B cell (primary cell): ENCODE data around the gene PSRC1. TPM values are rescaled to one million over a fixed set of nuclear protein-coding genes. Genes with fewer than 3 reads are reported as not detected.

Source experiments
- ATAC-seq: fragments of 200-7000 bp; cut with Tn5 transposase; one replicate; pipeline ENCODE4 v1.10.0; 2021; ENCODE audit warnings: low read depth, mild to moderate bottlenecking, moderate number of reproducible peaks, moderate library complexity
- CTCF ChIA-PET: fragments of 350-600 bp; sonication (Branson Sonifier 250); formaldehyde crosslinking; loops from one replicate; lab custom pipeline; 2021; ENCODE audit warnings: antibody characterized with exemption, inconsistent platforms; lab: Charles Lee
- POLR2A ChIA-PET: fragments of 350-600 bp; sonication (Branson Sonifier 250); formaldehyde crosslinking; loops from one replicate; lab custom pipeline; 2021; ENCODE audit warnings: antibody characterized with exemption; lab: Charles Lee
- DNase-seq: peaks from one replicate; pipeline ENCODE4 v3.0.0; 2013
- H2AFZ ChIP-seq: 2 replicates; pipeline ENCODE4 v1.6.1; 2012; ENCODE audit warnings: mild to moderate bottlenecking, low read depth, low read length; ENCODE audit not compliant: insufficient read depth, poor library complexity, severe bottlenecking
- H3K27ac ChIP-seq, 2 donors: 1 replicate in 1 of 2; 2 replicates in 1 of 2; pipeline ENCODE4 v1.5.1; 2012 to 2013; ENCODE audit warnings: low read length in 2 of 2, mild to moderate bottlenecking in 2 of 2, moderate library complexity in 1 of 2
- H3K27me3 ChIP-seq, 4 experiments: fragments of 200-600 bp in 1 of 4; sonication (generic) in 1 of 4; replicated peaks in 1 of 4; 1 replicate in 2 of 4; 2 replicates in 2 of 4; pipeline versions ENCODE4 v1.6.1 to v1.7.0; 2013 to 2016; ENCODE audit warnings: low read length in 3 of 4, mild to moderate bottlenecking in 2 of 4, mixed read lengths in 1 of 4, moderate library complexity in 1 of 4; ENCODE audit not compliant: insufficient read depth in 4 of 4, control insufficient read depth in 3 of 4; ENCODE audit errors: control extremely low read depth in 1 of 4
- H3K36me3 ChIP-seq, 2 experiments: replicated peaks in 1 of 2; 1 replicate in 1 of 2; 2 replicates in 1 of 2; pipeline versions ENCODE4 v1.6.1 to v1.7.1; 2013; ENCODE audit warnings: low read length in 1 of 2; ENCODE audit not compliant: insufficient read depth in 2 of 2, control insufficient read depth in 1 of 2; ENCODE audit errors: control extremely low read depth in 1 of 2, extremely low read depth in 1 of 2
- H3K4me1 ChIP-seq, 2 donors: fragments of 200-600 bp in 1 of 2; sonication (generic) in 1 of 2; 1 replicate in 1 of 2; 2 replicates in 1 of 2; pipeline versions ENCODE4 v1.5.1 to v1.6.1; 2013 to 2017; ENCODE audit warnings: low read length in 2 of 2; ENCODE audit not compliant: control insufficient read depth in 2 of 2, insufficient read depth in 2 of 2
- H3K4me2 ChIP-seq: replicated peaks from 2 replicates; pipeline ENCODE3; 2012; ENCODE audit warnings: mild to moderate bottlenecking, low read depth, low read length; ENCODE audit not compliant: poor library complexity, severe bottlenecking
- H3K4me3 ChIP-seq, 5 experiments: fragments of 200-600 bp in 1 of 5; sonication (generic) in 1 of 5; 1 replicate in 3 of 5; 2 replicates in 2 of 5; pipeline versions ENCODE4 v1.5.1 to v1.7.0; 2011 to 2016; ENCODE audit warnings: low read length in 4 of 5, mild to moderate bottlenecking in 4 of 5, low read depth in 2 of 5, control low read depth in 1 of 5, moderate library complexity in 1 of 5; ENCODE audit not compliant: insufficient read depth in 1 of 5; ENCODE audit errors: control extremely low read depth in 1 of 5, extremely low read depth in 1 of 5
- H3K79me2 ChIP-seq: fragments of 200-600 bp; sonication (generic); one replicate; pipeline ENCODE4 v1.6.0; 2016; ENCODE audit warnings: low read length; ENCODE audit not compliant: control insufficient read depth, insufficient read depth
- H3K9ac ChIP-seq: fragments of 200-600 bp; sonication (generic); 2 replicates; pipeline ENCODE4 v1.6.1; 2017; ENCODE audit warnings: mild to moderate bottlenecking, low read length, moderate library complexity
- H3K9me3 ChIP-seq, 3 donors: one replicate each; pipeline versions ENCODE4 v1.6.1 to v1.7.1; 2013; ENCODE audit warnings: low read length in 2 of 3; ENCODE audit not compliant: control insufficient read depth in 2 of 3, insufficient read depth in 1 of 3; ENCODE audit errors: control extremely low read depth in 1 of 3
- H4K20me1 ChIP-seq: 2 replicates; pipeline ENCODE4 v1.6.0; 2012; ENCODE audit warnings: mild to moderate bottlenecking, low read length; ENCODE audit not compliant: insufficient read depth, control insufficient read depth, poor library complexity, severe bottlenecking
- H3K27ac Mint-ChIP-seq: one replicate; pipeline ENCODE4 v1.8.0; 2021; ENCODE audit warnings: mixed read lengths
- H3K27me3 Mint-ChIP-seq: one replicate; pipeline ENCODE4 v1.8.0; 2021; ENCODE audit warnings: mixed read lengths
- H3K4me1 Mint-ChIP-seq: one replicate; pipeline ENCODE4 v1.8.0; 2021; ENCODE audit warnings: mixed read lengths
- H3K4me3 Mint-ChIP-seq: one replicate; pipeline ENCODE4 v1.8.0; 2021; ENCODE audit warnings: mixed read lengths
- H3K9me3 Mint-ChIP-seq: one replicate; pipeline ENCODE4 v1.8.0; 2022; ENCODE audit warnings: mixed read lengths; ENCODE audit not compliant: insufficient read depth
- EZH2 ChIP-seq: IDR thresholded peaks from 2 replicates; pipeline ENCODE4 v1.6.1; 2012; ENCODE audit warnings: borderline replicate concordance, low read depth, mild to moderate bottlenecking, moderate library complexity, low read length; ENCODE audit not compliant: insufficient read depth, poor library complexity, severe bottlenecking
- whole genome bisulfite sequencing: methylation state at CpG from one replicate; pipeline ENCODE4 v1.1.5; 2013; ENCODE audit warnings: missing lambda C conversion rate; ENCODE audit not compliant: insufficient coverage; 5-methylcytosine and 5-hydroxymethylcytosine counted together
- intact Hi-C: fragments of 100-400 bp; cut with micrococcal nuclease; formaldehyde crosslinking; loops from one replicate; pipeline ENCODE4 v1.10.0; 2022
- polyA plus RNA-seq: library from polyadenylated mRNA; depleted of rRNA; stranded (reverse); fragments of >200 nt; gene quantifications from 2 replicates; pipeline ENCODE4 v1.2.3, GENCODE V29; 2012
- total RNA-seq, 2 donors: library from RNA; stranded (reverse); fragments of 120-200 nt in 1 of 2; gene quantifications; 1 replicate in 1 of 2; 2 replicates in 1 of 2; pipeline versions ENCODE4 v1.2.3 to v1.2.4, GENCODE V29; 2013 to 2022
- TF ChIP-seq, protein P1 (sequence below): fragments of 200-600 bp; IDR thresholded peaks from one replicate; pipeline ENCODE4 v1.8.0; 2022; ENCODE audit warnings: antibody characterized with exemption, mild to moderate bottlenecking

Gene PSRC1
- total and polyA plus RNA-seq, 2 donors (not counting 1 experiment from before 2014, with no cell fraction given) = 0.25 TPM; not detected in 1

DNA sequence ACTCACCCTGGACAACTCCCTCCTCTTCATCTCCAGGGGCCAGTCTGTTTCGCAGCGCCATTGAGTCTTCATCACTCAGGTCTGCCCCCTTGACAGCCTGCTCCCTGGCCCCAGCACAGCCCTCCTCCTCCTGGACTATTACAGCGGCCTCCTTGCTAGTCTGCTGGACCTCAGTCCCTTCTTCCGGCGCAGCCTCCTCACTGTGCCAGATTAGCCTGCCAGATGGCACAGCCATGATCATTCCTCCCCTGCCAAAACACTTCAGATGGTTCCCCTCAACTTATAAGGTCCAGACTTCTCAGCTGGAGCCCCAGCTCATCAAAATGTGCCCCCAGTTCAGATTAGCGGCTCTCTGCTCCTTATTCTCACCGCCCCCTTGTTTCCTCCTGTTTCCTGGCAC lies 40.6 kb downstream of the PSRC1 start:
- peaks cover 16% of the 10 kb centered on the region for H3K27me3 Mint-ChIP-seq
- ChIA-PET POLR2A (no interaction called here), CTCF (no interaction called here)
- H4K20me1 ChIP-seq = no peaks in the 10 kb centered on the region
- no peak overlapping the region for H3K4me3 ChIP-seq
- DNase-seq (no peak), ATAC-seq (no peak)
- peaks cover 0 to 17% of the 10 kb centered on the region in 2 experiments for H3K36me3 ChIP-seq
- TF ChIP-seq, protein P1, sequence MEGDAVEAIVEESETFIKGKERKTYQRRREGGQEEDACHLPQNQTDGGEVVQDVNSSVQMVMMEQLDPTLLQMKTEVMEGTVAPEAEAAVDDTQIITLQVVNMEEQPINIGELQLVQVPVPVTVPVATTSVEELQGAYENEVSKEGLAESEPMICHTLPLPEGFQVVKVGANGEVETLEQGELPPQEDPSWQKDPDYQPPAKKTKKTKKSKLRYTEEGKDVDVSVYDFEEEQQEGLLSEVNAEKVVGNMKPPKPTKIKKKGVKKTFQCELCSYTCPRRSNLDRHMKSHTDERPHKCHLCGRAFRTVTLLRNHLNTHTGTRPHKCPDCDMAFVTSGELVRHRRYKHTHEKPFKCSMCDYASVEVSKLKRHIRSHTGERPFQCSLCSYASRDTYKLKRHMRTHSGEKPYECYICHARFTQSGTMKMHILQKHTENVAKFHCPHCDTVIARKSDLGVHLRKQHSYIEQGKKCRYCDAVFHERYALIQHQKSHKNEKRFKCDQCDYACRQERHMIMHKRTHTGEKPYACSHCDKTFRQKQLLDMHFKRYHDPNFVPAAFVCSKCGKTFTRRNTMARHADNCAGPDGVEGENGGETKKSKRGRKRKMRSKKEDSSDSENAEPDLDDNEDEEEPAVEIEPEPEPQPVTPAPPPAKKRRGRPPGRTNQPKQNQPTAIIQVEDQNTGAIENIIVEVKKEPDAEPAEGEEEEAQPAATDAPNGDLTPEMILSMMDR = no peak
- no peak for TF ChIP-seq EZH2
- no peak overlapping the region for H3K4me2 ChIP-seq
- peaks cover 19% of the 10 kb centered on the region for H3K4me1 Mint-ChIP-seq
- no peaks in the 10 kb centered on the region for H3K9me3 ChIP-seq
- H3K9me3 Mint-ChIP-seq = no peaks in the 10 kb centered on the region
- H2AFZ ChIP-seq = no peak overlapping the region
- H3K79me2 ChIP-seq = no peaks in the 10 kb centered on the region
- H3K9ac ChIP-seq = no peak overlapping the region
- intact Hi-C loops = no loop called here
- no peak overlapping the region for H3K27ac ChIP-seq
- H3K27me3 ChIP-seq = peaks cover 0 to 40% (median 5%) of the 10 kb centered on the region in 4 experiments
- 69% methylated on average over 7 of the region's 7 CpGs for WGBS
- H3K27ac Mint-ChIP-seq = peak overlapping the region; percentile 4
- peaks cover 0 to 7% of the 10 kb centered on the region in 2 donors for H3K4me1 ChIP-seq
- no peak overlapping the region for H3K4me3 Mint-ChIP-seq

DNA sequence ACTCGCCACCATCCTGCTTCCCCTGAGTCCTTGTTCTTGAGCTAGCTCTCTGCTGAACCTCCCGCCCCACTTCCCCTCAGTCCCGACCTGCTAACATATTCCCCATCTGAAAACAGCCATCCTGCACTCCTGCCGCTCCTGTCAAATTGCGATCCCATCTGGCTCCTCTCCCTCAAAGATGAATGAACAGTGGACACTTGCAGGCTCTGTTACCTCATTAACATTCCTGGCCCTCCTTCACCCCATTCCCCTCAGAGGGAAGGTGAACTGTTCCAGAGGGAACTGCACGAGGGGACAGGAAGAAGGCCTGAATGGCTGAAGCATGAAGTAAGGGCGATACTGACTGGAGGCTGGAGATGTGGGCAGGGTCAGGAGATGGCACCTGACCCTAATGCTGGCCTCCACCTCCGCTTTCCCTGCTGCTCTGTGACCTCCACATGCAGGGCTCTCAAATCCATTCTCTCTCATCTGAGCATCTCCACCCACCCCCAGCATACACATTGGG lies 41.1 kb downstream of the PSRC1 start:
- Histone ChIP-seq H3K27ac (no peak overlapping the region), H3K36me3 (peaks cover 0 to 22% of the 10 kb centered on the region in 2 experiments), H3K9ac (no peak overlapping the region), H3K9me3 (no peaks in the 10 kb centered on the region), H3K4me1 (peaks cover 0 to 7% of the 10 kb centered on the region in 2 donors), H4K20me1 (no peaks in the 10 kb centered on the region), H3K27me3 (peaks cover 0 to 35% (median 4%) of the 10 kb centered on the region in 4 experiments), H3K79me2 (no peaks in the 10 kb centered on the region), H2AFZ (no peak overlapping the region), H3K4me2 (no peak overlapping the region), H3K4me3 (no peak overlapping the region)
- WGBS = 41% methylated on average over 6 of the region's 8 CpGs
- Mint-ChIP-seq H3K4me3 (no peak overlapping the region), H3K4me1 (peaks cover 19% of the 10 kb centered on the region), H3K27ac (peak overlapping the region; percentile 4), H3K9me3 (no peaks in the 10 kb centered on the region), H3K27me3 (peaks cover 16% of the 10 kb centered on the region)
- POLR2A ChIA-PET = no interaction called here
- ATAC-seq (no peak), DNase-seq (no peak)
- TF ChIP-seq, protein P1 = no peak
- TF ChIP-seq EZH2 = no peak
- intact Hi-C loops = no loop called here
- CTCF ChIA-PET = no interaction called here
